Measurements from ENCODE around the gene CAMK1D. TPM values are rescaled to one million over a fixed set of nuclear protein-coding genes. Genes with fewer than 3 reads are reported as not detected.

Gene CAMK1D
- total and polyA plus RNA-seq, 2 of the 8 experiments (the other 6 are each of a cell fraction or from before 2014, with no cell fraction given), result 3.5 to 10.6 TPM

- TF ChIP-seq GTF2F1 (IDR thresholded peaks at IDR 0.05; ENCODE audit: borderline replicate concordance, low read depth, low read length), result no peak
- TF ChIP-seq SIN3A (conservative IDR thresholded peaks at IDR 0.05 in 1 of 2, IDR thresholded peaks at IDR 0.05 in 1 of 2; ENCODE audit: low read depth in 1 of 2, low read length in 2 of 2), result no peak
- TF ChIP-seq PHF8 (conservative IDR thresholded peaks at IDR 0.05; ENCODE audit: low read depth, low read length), result no peak
- no peak for TF ChIP-seq RBBP5 (IDR thresholded peaks at IDR 0.05; ENCODE audit: borderline replicate concordance, low read depth, low read length)
- no peak for TF ChIP-seq SIRT6 (IDR thresholded peaks at IDR 0.05; ENCODE audit: low read length)
- TF ChIP-seq JUN (IDR thresholded peaks at IDR 0.05; ENCODE audit: low read depth, low read length), result no peak
- TF ChIP-seq KDM1A (IDR thresholded peaks at IDR 0.05; ENCODE audit: borderline replicate concordance, low read length), result no peak
- no peak for TF ChIP-seq CHD2 (IDR thresholded peaks at IDR 0.05; ENCODE audit: low read length)
- no peak for TF ChIP-seq CBX5 (IDR thresholded peaks at IDR 0.05; ENCODE audit: low read depth, low read length)
Measured at GRCh38 chr10:12841826-12842225, 492.5 kb downstream of the CAMK1D start (continued).

Measured in H1 (cell line).